Measurements from ENCODE around the gene PTH2R. TPM values are rescaled to one million over a fixed set of nuclear protein-coding genes. Genes with fewer than 3 reads are reported as not detected.

Gene PTH2R
- total and polyA plus RNA-seq, 2 of the 13 experiments (the other 11 are each of a cell fraction or from before 2014, with no cell fraction given): 0.04 TPM; not detected in 1

- TF ChIP-seq ZNF17 (CRISPR knock-in tag; IDR thresholded peaks at IDR 0.05) (no peak), PATZ1 (CRISPR knock-in tag; IDR thresholded peaks at IDR 0.05) (no peak), PHF8 (CRISPR knock-in tag; IDR thresholded peaks at IDR 0.05) (no peak), MED8 (CRISPR knock-in tag; IDR thresholded peaks at IDR 0.05; ENCODE audit: insufficient replicate concordance) (no peak)
Observed at GRCh38 chr2:208379192-208379591, 27.4 kb upstream of the PTH2R start (continued).

GRCh38 chr2:208384637-208385036, 22.0 kb upstream of the PTH2R start:
- Histone ChIP-seq H3K9me3 (ENCODE audit: low read length) (no peaks in the 10 kb centered on the region), H4K20me1 (ENCODE audit: insufficient read depth, low read length) (no peaks in the 10 kb centered on the region), H3K4me2 (ENCODE audit: low read depth, low read length) (no peak overlapping the region), H3K4me3 (replicated peaks in 1 of 3; ENCODE audit: insufficient read depth in 1 of 3, low read depth in 2 of 3, low read length in 3 of 3) (no peak overlapping the region), H3K36me3 (replicated peaks in 1 of 2; ENCODE audit: control insufficient read depth in 1 of 2, insufficient read depth in 2 of 2, low read length in 2 of 2) (no peaks in the 10 kb centered on the region), H3K27me3 (ENCODE audit: control insufficient read depth in 1 of 2, insufficient read depth in 2 of 2, low read length in 2 of 2) (peaks cover 0 to 5% of the 10 kb centered on the region in 2 experiments; a peak in 1 of 5 replicates), H3K27ac (ENCODE audit: extremely low read length, insufficient read depth, low read length) (no peak overlapping the region), H3K4me1 (ENCODE audit: insufficient read depth, low read length) (no peaks in the 10 kb centered on the region), H3K9ac (ENCODE audit: insufficient read depth, low read depth, low read length) (no peak overlapping the region), H2AFZ (ENCODE audit: low read length) (no peak overlapping the region), H3K79me2 (ENCODE audit: insufficient read depth, low read length) (no peaks in the 10 kb centered on the region)
- ATAC-seq (no peak), FAIRE-seq (no peak), DNase-seq (ENCODE audit: low spot score) (no peak)
- in situ Hi-C loops (cut with HindIII; ENCODE audit: extremely low pct_ligation_motif_present, low pct_unique_long_range_greater_than_20kb) (loop anchor here (25.0 kb wide), 1 partner anchor 1803 kb away; no protein-coding TSS in a partner anchor), intact Hi-C loops (cut with micrococcal nuclease; ENCODE audit: unreplicated experiment) (no loop called here)
- POLR2A ChIA-PET: no interaction called here
- BruUV-seq (replicated peaks): no TSS peak
- WGBS (ENCODE audit: low lambda C conversion rate): 11% methylated on average over 4 of the region's 4 CpGs
- TF ChIP-seq NFATC3 (CRISPR knock-in tag; IDR thresholded peaks at IDR 0.05) (no peak), ZNF253 (CRISPR knock-in tag; IDR thresholded peaks at IDR 0.05; ENCODE audit: borderline replicate concordance) (no peak), ZBTB8A (CRISPR knock-in tag; IDR thresholded peaks at IDR 0.05; ENCODE audit: borderline replicate concordance, low read depth) (no peak), CAMTA2 (CRISPR knock-in tag; IDR thresholded peaks at IDR 0.05; ENCODE audit: borderline replicate concordance) (no peak)
- CTCF ChIA-PET (ENCODE audit: low intra/inter-chr PET ratio, low total read pairs): no interaction called here

Measured in HepG2 (cell line).